Measurements from ENCODE around the gene BOK. TPM values are rescaled to one million over a fixed set of nuclear protein-coding genes. Genes with fewer than 3 reads are reported as not detected.
"Not testable (repeated sequence)": the region's sequence is repeated elsewhere in the genome, so short reads cannot be mapped to it uniquely, and the experiment has no call there.

The BOK gene
- total RNA-seq, 1 donor = 15.3 TPM

DNA sequence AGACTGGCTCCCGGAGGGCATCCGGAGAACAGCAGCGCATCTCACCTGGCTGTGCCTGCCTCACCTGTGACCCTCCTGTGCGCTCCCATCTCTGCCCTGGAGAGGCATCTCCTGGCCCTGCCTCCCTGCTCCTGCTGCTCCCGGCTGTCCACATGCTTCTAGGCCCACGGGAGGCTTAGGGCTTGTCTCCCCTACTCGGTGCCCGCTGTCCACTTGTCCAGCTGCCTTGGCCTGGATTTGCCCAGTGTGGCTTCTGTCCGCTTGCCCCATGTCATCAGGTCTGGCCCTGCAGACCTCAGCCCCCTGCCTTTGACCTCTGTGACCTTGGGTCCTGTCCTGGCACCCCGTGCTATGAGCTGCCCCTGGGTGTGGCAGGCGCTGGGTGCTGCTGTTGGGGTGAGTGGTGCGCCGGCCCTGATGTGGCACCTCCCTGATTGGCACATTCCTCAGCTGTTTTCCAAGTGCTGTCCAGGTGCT is 4.5 kb downstream of the BOK start:
- DNase-seq (ENCODE audit: low read depth) = no peak
- no peak for TF ChIP-seq CTCF (IDR thresholded peaks at IDR 0.05; ENCODE audit: insufficient read depth, low read length)
- no peak overlapping the region for H3K4me3 ChIP-seq (ENCODE audit: low read depth, low read length)

- H3K4me3 ChIP-seq (ENCODE audit: low read depth, low read length) = no peak overlapping the region
- no peak for DNase-seq (ENCODE audit: low read depth)
- TF ChIP-seq CTCF (IDR thresholded peaks at IDR 0.05; ENCODE audit: insufficient read depth, low read length) = no peak
These were observed 5.0 kb downstream of the BOK start for GRCh38 chr2:241563571-241563980.

GRCh38 chr2:241563981-241564595 is 5.5 kb downstream of the BOK start:
- no peak for TF ChIP-seq CTCF (IDR thresholded peaks at IDR 0.05; ENCODE audit: insufficient read depth, low read length)
- H3K4me3 ChIP-seq (ENCODE audit: low read depth, low read length) = no peak overlapping the region
- no peak for DNase-seq (ENCODE audit: low read depth)

DNA sequence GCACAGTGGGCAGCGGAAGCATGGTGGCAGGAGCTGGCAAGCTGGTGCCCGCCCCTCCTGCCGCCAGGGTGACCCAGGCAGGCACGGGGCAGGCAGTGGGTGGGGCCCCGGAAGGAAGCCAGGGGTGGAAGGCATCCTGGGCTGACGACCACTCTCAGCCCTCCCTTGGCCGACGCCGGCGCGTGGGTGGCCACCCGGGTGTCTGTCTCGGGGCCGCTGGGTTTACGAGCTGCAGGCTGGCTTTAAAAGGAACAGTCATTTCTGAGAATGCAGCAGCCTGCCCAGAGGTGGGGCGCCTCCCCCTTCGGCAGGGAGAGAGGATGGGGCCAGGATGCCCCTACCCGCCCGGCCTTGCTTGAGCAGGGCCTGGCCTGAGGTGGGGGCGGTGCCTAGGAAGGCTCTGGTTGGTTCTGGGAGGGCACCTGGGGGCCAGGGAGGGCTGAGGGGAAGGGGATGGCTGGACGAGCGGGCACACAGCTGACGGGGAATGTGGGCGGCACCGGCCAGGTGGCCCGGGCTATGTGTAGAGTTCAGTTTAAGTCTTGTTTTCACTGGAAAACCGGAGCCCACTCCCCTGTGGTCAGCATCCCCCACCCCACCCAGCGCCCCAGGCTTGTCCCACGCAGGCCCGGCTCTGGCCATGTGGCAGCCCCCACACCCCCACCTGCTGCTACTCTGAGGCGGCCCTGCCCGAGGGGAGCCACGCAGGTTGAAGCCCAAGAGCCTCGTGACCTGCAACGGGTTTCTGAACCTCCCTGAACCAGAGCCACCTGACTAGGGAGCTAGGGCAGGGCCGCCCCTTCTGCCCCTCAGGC is 6.3 kb downstream of the BOK start:
- no peak overlapping the region for H3K4me3 ChIP-seq (ENCODE audit: low read depth, low read length)
- TF ChIP-seq CTCF (IDR thresholded peaks at IDR 0.05; ENCODE audit: insufficient read depth, low read length) = no peak
- DNase-seq (ENCODE audit: low read depth) = no peak

DNA sequence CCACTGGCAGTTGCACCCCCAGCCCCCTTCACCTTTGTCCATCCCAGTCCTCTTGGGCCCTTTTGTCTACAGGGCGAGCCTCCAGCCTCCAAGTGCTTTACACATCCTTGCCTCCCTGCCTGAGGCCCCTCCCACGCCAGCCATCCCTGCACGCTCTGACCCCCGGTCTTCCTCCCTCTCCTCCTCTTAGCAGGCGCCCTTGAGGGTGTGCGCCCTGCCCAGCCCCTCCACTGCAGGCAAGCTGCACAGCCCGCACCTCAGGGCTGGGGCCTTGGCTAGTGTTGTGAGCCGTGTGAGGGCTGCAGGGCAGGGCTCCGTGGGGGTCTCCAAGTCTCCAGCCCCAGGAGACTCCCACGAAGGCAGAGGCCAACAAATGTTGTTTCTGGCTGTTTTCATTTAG is 6.9 kb downstream of the BOK start:
- TF ChIP-seq CTCF (IDR thresholded peaks at IDR 0.05; ENCODE audit: insufficient read depth, low read length) = no peak
- no peak for DNase-seq (ENCODE audit: low read depth)
- no peak overlapping the region for H3K4me3 ChIP-seq (ENCODE audit: low read depth, low read length)

DNA sequence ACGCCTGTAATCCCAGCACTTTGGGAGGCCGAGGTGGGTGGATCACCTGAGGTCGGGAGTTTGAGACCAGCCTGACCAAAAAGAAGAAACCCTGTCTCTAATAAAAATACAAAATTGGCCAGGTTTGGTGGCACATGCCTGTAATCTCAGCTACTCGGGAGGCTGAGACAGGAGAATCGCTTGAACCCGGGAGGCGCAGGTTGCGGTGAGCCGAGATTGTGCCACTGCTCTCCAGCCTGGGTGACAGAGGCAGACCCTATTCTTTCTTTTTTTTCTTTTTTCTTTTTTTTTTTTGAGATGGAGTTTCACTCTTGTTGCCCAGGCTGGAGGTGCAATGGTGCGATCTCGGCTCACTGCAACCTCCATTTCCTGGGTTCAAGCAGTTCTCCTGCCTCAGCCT is 7.5 kb downstream of the BOK start:
- DNase-seq (ENCODE audit: low read depth); H3K4me3 ChIP-seq (ENCODE audit: low read depth, low read length): not testable (repeated sequence)

DNA sequence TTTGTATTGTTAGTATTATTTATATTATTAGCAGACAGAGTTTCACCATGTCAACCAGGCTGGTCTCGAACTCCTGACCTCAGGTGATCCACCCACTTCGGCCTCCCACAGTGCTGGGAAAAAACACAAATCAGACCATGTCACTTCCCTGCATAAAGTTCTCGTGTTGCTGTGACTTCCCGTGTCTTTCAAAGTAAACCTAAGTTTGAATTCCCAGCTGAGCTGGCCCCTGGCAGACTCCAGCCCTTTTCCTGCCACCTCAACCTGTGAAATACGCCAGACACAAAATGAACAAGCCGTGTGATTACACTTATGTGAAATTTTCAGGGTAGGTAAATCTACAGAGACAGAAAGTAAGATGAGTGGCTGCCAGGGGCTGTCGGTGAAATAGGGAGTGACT is 7.9 kb downstream of the BOK start:
- no peak for DNase-seq (ENCODE audit: low read depth)
- H3K4me3 ChIP-seq (ENCODE audit: low read depth, low read length) = no peak overlapping the region
- TF ChIP-seq CTCF (IDR thresholded peaks at IDR 0.05; ENCODE audit: insufficient read depth, low read length) = no peak

DNA sequence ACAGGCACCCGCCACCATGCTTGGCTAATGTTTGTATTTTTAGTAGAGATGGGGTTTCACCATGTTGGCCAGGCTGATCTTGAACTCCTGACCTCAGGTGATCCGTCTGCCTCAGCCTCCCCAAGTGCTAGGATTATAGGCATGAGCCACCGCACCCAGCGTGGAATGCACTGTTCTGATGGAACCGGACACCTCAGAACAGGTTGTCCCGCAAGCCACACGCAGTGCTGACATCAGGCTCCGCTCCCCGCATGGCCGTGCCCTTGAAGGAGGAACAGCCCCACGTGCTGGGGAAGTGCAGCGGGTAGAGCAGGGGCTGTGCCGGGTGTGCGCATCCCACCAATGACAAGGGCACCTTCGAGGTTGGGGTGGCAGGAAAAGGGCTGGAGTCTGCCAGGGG is 8.7 kb downstream of the BOK start:
- DNase-seq (ENCODE audit: low read depth); H3K4me3 ChIP-seq (ENCODE audit: low read depth, low read length): not testable (repeated sequence)

Data from fibroblast of the aortic adventitia (primary cell).